HepG2 (cell line): Measurements from ENCODE around the gene HLCS. TPM values are rescaled to one million over a fixed set of nuclear protein-coding genes. Genes with fewer than 3 reads are reported as not detected.

Experiments used
- ZBTB42 ChIP-seq: sonication (generic); formaldehyde crosslinking; IDR thresholded peaks from 2 replicates; pipeline ENCODE4 v1.5.0; 2020; ENCODE audit warnings: mild to moderate bottlenecking, missing genetic modification reagents
- ZMYM3 ChIP-seq: sonication (generic); formaldehyde crosslinking; IDR thresholded peaks from 2 replicates; pipeline ENCODE4 v1.5.1; 2020; ENCODE audit warnings: mild to moderate bottlenecking, missing genetic modification reagents
- polyA plus RNA-seq, 8 experiments: library from polyadenylated mRNA; depleted of rRNA in 3 of 8; stranded (reverse) in 7 of 8; unstranded in 1 of 8; fragments of >200 nt; fragmentation: Illumina TruSeq in 4 of 8; extraction: Trizol in 4 of 8; gene quantifications; 2 replicates each; pipeline versions ENCODE4 v1.2.1 to v1.2.3, GENCODE V29; 2011 to 2016; ENCODE audit warnings: low read depth in 4 of 8, missing spikeins in 1 of 8, mixed read lengths in 1 of 8; ENCODE audit not compliant: insufficient read depth in 1 of 8
- total RNA-seq, 5 experiments: library from RNA; depleted of rRNA; stranded (reverse); fragments of >200 nt; fragmentation: Illumina TruSeq; extraction: Trizol; gene quantifications; 2 replicates each; pipeline ENCODE4 v1.2.3, GENCODE V29; 2016; ENCODE audit warnings: low read depth in 1 of 5
- TF ChIP-seq, protein P1 (sequence below), 2 experiments: sonication (generic) in 1 of 2; formaldehyde crosslinking in 1 of 2; IDR thresholded peaks; 2 replicates each; pipeline versions ENCODE4 v1.6.1 to v1.9.0; 2014 to 2022; ENCODE audit warnings: antibody characterized with exemption in 1 of 2, borderline replicate concordance in 1 of 2, inconsistent platforms in 1 of 2, low read depth in 1 of 2, missing genetic modification reagents in 1 of 2
- TF ChIP-seq, protein P2 (sequence below): sonication (generic); formaldehyde crosslinking; IDR thresholded peaks from 2 replicates; pipeline ENCODE4 v1.4.0; 2020; ENCODE audit warnings: missing genetic modification reagents, borderline replicate concordance
- TF ChIP-seq, protein P3 (sequence below): sonication (generic); formaldehyde crosslinking; IDR thresholded peaks from 2 replicates; pipeline ENCODE4 v1.4.0; 2020; ENCODE audit warnings: mild to moderate bottlenecking, missing genetic modification reagents, borderline replicate concordance

The HLCS gene
- total and polyA plus RNA-seq, 2 of the 13 experiments (the other 11 are each of a cell fraction or from before 2014, with no cell fraction given), result 7.9 to 12.3 TPM

DNA sequence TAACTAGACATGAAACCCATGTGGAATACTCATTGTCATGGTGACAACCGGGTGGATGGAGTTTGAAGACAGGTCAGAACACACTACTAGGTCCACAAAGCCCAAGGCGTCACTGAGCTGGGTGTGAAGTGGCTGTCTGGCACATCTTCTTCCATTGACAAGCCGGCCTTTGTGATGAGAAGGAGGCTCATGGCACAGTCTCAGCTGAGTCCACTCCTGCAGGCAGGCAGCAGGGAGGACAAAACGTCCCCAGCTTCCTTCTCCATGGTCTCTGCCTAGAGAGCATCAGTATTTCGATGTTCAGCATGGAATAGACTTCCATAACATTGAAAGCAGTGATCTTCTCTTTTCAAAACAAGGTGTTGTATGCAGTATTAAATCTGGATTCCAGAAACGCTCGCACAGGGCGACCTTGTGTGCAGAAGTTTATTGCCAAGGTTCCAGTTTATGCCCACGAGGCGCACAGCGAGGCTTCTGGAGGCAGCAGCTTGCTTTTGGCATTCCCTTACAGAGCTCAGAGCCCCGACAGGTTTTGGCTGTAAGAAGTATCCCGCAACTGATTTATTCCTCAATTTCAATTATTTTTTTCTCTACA is 163.3 kb downstream of the HLCS start (continued):
- TF ChIP-seq, protein P1, sequence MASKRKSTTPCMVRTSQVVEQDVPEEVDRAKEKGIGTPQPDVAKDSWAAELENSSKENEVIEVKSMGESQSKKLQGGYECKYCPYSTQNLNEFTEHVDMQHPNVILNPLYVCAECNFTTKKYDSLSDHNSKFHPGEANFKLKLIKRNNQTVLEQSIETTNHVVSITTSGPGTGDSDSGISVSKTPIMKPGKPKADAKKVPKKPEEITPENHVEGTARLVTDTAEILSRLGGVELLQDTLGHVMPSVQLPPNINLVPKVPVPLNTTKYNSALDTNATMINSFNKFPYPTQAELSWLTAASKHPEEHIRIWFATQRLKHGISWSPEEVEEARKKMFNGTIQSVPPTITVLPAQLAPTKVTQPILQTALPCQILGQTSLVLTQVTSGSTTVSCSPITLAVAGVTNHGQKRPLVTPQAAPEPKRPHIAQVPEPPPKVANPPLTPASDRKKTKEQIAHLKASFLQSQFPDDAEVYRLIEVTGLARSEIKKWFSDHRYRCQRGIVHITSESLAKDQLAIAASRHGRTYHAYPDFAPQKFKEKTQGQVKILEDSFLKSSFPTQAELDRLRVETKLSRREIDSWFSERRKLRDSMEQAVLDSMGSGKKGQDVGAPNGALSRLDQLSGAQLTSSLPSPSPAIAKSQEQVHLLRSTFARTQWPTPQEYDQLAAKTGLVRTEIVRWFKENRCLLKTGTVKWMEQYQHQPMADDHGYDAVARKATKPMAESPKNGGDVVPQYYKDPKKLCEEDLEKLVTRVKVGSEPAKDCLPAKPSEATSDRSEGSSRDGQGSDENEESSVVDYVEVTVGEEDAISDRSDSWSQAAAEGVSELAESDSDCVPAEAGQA (IDR thresholded peaks at IDR 0.05; ENCODE audit: low read depth), result no peak
- TF ChIP-seq, protein P1 (CRISPR knock-in tag; IDR thresholded peaks at IDR 0.05; ENCODE audit: borderline replicate concordance), result no peak
- TF ChIP-seq ZMYM3 (CRISPR knock-in tag) (no peak), ZBTB42 (CRISPR knock-in tag) (no peak)
- TF ChIP-seq, protein P2, sequence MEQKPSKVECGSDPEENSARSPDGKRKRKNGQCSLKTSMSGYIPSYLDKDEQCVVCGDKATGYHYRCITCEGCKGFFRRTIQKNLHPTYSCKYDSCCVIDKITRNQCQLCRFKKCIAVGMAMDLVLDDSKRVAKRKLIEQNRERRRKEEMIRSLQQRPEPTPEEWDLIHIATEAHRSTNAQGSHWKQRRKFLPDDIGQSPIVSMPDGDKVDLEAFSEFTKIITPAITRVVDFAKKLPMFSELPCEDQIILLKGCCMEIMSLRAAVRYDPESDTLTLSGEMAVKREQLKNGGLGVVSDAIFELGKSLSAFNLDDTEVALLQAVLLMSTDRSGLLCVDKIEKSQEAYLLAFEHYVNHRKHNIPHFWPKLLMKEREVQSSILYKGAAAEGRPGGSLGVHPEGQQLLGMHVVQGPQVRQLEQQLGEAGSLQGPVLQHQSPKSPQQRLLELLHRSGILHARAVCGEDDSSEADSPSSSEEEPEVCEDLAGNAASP (CRISPR knock-in tag), result no peak
- TF ChIP-seq, protein P3, sequence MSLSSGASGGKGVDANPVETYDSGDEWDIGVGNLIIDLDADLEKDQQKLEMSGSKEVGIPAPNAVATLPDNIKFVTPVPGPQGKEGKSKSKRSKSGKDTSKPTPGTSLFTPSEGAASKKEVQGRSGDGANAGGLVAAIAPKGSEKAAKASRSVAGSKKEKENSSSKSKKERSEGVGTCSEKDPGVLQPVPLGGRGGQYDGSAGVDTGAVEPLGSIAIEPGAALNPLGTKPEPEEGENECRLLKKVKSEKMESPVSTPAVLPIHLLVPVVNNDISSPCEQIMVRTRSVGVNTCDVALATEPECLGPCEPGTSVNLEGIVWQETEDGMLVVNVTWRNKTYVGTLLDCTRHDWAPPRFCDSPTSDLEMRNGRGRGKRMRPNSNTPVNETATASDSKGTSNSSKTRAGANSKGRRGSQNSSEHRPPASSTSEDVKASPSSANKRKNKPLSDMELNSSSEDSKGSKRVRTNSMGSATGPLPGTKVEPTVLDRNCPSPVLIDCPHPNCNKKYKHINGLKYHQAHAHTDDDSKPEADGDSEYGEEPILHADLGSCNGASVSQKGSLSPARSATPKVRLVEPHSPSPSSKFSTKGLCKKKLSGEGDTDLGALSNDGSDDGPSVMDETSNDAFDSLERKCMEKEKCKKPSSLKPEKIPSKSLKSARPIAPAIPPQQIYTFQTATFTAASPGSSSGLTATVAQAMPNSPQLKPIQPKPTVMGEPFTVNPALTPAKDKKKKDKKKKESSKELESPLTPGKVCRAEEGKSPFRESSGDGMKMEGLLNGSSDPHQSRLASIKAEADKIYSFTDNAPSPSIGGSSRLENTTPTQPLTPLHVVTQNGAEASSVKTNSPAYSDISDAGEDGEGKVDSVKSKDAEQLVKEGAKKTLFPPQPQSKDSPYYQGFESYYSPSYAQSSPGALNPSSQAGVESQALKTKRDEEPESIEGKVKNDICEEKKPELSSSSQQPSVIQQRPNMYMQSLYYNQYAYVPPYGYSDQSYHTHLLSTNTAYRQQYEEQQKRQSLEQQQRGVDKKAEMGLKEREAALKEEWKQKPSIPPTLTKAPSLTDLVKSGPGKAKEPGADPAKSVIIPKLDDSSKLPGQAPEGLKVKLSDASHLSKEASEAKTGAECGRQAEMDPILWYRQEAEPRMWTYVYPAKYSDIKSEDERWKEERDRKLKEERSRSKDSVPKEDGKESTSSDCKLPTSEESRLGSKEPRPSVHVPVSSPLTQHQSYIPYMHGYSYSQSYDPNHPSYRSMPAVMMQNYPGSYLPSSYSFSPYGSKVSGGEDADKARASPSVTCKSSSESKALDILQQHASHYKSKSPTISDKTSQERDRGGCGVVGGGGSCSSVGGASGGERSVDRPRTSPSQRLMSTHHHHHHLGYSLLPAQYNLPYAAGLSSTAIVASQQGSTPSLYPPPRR, result no peak
